KMS-11 (cell line): Measurements from ENCODE around the gene ELOVL4.

Experiments used
- H2AFZ ChIP-seq: fragments of 200-600 bp; sonication (generic); 2 replicates; pipeline ENCODE4 v1.6.1; 2016; ENCODE audit warnings: antibody characterized with exemption, mixed run types, low read depth
- H3K27ac ChIP-seq: fragments of 200-600 bp; sonication (generic); 2 replicates; pipeline ENCODE4 v1.6.1; 2016; ENCODE audit warnings: mild to moderate bottlenecking, mixed run types
- H3K27me3 ChIP-seq: fragments of 200-600 bp; sonication (generic); 2 replicates; pipeline ENCODE4 v1.6.1; 2017; ENCODE audit warnings: mild to moderate bottlenecking, low read depth, mixed run types, moderate library complexity; ENCODE audit not compliant: insufficient read depth
- H3K36me3 ChIP-seq: fragments of 200-600 bp; sonication (generic); 2 replicates; pipeline ENCODE4 v1.6.1; 2017; ENCODE audit warnings: mild to moderate bottlenecking, mixed run types; ENCODE audit not compliant: insufficient read depth
- H3K4me1 ChIP-seq: fragments of 200-600 bp; sonication (generic); 2 replicates; pipeline ENCODE4 v1.6.1; 2016; ENCODE audit warnings: mild to moderate bottlenecking, low read depth, mixed run types; ENCODE audit not compliant: poor library complexity, severe bottlenecking
- H3K4me2 ChIP-seq: fragments of 200-600 bp; sonication (generic); 2 replicates; pipeline ENCODE4 v1.7.0; 2016; ENCODE audit warnings: mild to moderate bottlenecking, mixed run types
- H3K4me3 ChIP-seq: fragments of 200-600 bp; sonication (generic); IDR thresholded peaks from 2 replicates; pipeline ENCODE4 v1.6.1; 2017; ENCODE audit warnings: low read depth, low read length, mixed read lengths; ENCODE audit not compliant: insufficient read depth
- H3K79me2 ChIP-seq: fragments of 200-600 bp; sonication (generic); 2 replicates; pipeline ENCODE4 v1.6.1; 2016; ENCODE audit warnings: low read depth, mixed run types; ENCODE audit not compliant: insufficient read depth
- H3K9ac ChIP-seq: fragments of 200-600 bp; sonication (generic); 2 replicates; pipeline ENCODE4 v1.6.1; 2016; ENCODE audit warnings: mild to moderate bottlenecking, mixed run types
- H4K20me1 ChIP-seq: fragments of 200-600 bp; sonication (generic); 2 replicates; pipeline ENCODE4 v1.6.1; 2016; ENCODE audit warnings: mild to moderate bottlenecking, mixed run types; ENCODE audit not compliant: insufficient read depth
- CTCF ChIP-seq: fragments of 200-600 bp; sonication (generic); conservative IDR thresholded peaks from 2 replicates; pipeline ENCODE4 v1.6.1; 2017; ENCODE audit warnings: low read depth, mild to moderate bottlenecking, antibody characterized with exemption, low read length, moderate library complexity, mixed read lengths

ELOVL4 gene

DNA sequence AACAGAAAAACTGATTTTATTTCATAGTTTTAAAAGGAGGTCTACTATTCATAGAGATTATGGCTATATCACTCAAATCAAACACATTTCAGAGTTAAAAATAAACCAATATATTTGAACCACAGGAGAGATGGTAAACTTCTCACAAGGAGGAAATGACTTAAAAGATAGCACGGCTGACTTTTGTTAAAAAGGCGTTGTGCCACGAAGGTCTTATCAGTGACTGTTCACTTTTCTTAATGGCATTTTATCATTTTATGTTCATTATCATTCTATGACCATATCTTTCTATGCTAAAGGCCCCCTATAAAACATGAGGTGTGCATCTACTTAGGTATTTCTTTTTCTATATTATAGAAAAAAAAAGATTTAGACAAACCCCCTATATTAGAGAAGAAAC, 19.6 kb downstream of the ELOVL4 start:
- Histone ChIP-seq H2AFZ (no peak overlapping the region), H3K27me3 (no peaks in the 10 kb centered on the region), H3K4me2 (no peak overlapping the region), H4K20me1 (no peaks in the 10 kb centered on the region), H3K36me3 (no peaks in the 10 kb centered on the region), H3K79me2 (no peaks in the 10 kb centered on the region), H3K4me3 (no peak overlapping the region), H3K27ac (no peak overlapping the region), H3K4me1 (no peaks in the 10 kb centered on the region), H3K9ac (no peak overlapping the region)
- TF ChIP-seq CTCF: no peak

GRCh38 chr6:79923270-79923669, 24.1 kb downstream of the ELOVL4 start:
- Histone ChIP-seq H3K4me1 (no peaks in the 10 kb centered on the region), H3K36me3 (no peaks in the 10 kb centered on the region), H3K4me3 (no peak overlapping the region), H3K27me3 (no peaks in the 10 kb centered on the region), H3K4me2 (no peak overlapping the region), H3K27ac (no peak overlapping the region), H3K9ac (no peak overlapping the region), H3K79me2 (no peaks in the 10 kb centered on the region), H4K20me1 (no peaks in the 10 kb centered on the region), H2AFZ (no peak overlapping the region)
- TF ChIP-seq CTCF: no peak

- Histone ChIP-seq H4K20me1 (no peaks in the 10 kb centered on the region), H2AFZ (no peak overlapping the region), H3K79me2 (no peaks in the 10 kb centered on the region), H3K36me3 (no peaks in the 10 kb centered on the region), H3K27ac (no peak overlapping the region), H3K9ac (no peak overlapping the region), H3K4me3 (no peak overlapping the region), H3K27me3 (no peaks in the 10 kb centered on the region), H3K4me2 (no peak overlapping the region), H3K4me1 (no peaks in the 10 kb centered on the region)
- TF ChIP-seq CTCF: no peak
Measured at GRCh38 chr6:79922018-79922417, 25.3 kb downstream of the ELOVL4 start.

DNA sequence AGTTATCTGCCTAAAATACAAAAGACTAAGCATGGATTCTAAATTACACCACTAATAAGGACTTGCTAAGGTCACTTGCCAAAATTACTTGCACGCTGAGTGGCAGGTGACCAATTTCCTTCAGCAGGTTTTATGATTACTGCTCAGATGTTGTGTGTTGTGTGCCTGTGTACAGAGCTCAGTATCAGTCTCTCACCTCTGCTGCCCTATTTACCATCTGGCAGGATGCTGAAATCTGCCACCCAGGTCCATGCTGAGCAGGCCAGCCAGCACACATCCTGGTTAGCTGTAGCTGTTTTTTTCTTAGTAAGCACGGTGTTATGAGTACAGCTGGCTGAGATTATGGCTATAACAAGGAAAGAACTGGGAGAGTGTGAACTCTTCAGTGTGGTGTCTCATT, 34.0 kb downstream of the ELOVL4 start:
- H2AFZ ChIP-seq: no peak overlapping the region
- no peaks in the 10 kb centered on the region for H3K27me3 ChIP-seq
- H3K4me2 ChIP-seq: no peak overlapping the region
- no peaks in the 10 kb centered on the region for H3K36me3 ChIP-seq
- no peak for TF ChIP-seq CTCF
- no peak overlapping the region for H3K4me3 ChIP-seq
- no peaks in the 10 kb centered on the region for H3K79me2 ChIP-seq
- H4K20me1 ChIP-seq: no peaks in the 10 kb centered on the region
- no peak overlapping the region for H3K9ac ChIP-seq
- no peaks in the 10 kb centered on the region for H3K4me1 ChIP-seq
- H3K27ac ChIP-seq: no peak overlapping the region

DNA sequence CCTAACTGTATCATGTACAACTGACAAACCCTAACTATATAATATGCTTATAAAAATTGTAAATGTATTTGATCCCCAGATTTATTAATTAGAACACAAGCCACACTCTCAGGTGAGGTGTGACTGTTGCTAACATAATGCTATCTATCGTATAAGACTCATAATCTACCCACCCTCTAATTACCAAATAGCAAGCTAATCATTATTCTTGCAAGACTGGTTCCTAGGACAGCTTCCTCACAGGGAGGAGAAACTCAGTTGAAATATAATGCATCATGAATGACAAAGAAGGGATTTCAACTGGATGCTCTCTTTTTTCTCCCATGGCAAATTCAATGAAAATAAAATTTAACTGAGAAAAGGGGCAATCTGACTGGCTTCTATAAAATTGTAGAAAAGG, 35.4 kb downstream of the ELOVL4 start:
- H3K4me3 ChIP-seq: no peak overlapping the region
- H3K79me2 ChIP-seq: no peaks in the 10 kb centered on the region
- TF ChIP-seq CTCF: no peak
- H2AFZ ChIP-seq: no peak overlapping the region
- no peaks in the 10 kb centered on the region for H3K27me3 ChIP-seq
- no peaks in the 10 kb centered on the region for H3K4me1 ChIP-seq
- H3K27ac ChIP-seq: no peak overlapping the region
- no peak overlapping the region for H3K9ac ChIP-seq
- no peaks in the 10 kb centered on the region for H3K36me3 ChIP-seq
- H3K4me2 ChIP-seq: no peak overlapping the region
- no peaks in the 10 kb centered on the region for H4K20me1 ChIP-seq
